NOMO-1 treated with DMSO at 0.1 percent for 48 hours (cell line): Measurements from ENCODE around the gene TFF3.

Source experiments
- DNase-seq: peaks from one replicate; lab custom pipeline; 2025; ENCODE audit not compliant: unreplicated experiment; lab: John Stamatoyannopoulos, UW

Gene TFF3

GRCh38 chr21:42291751-42292562, 23.3 kb downstream of the TFF3 start:
- DNase-seq = no peak

GRCh38 chr21:42291003-42291750, 24.0 kb downstream of the TFF3 start:
- DNase-seq = no peak

- no peak for DNase-seq
These were observed 24.7 kb downstream of the TFF3 start for GRCh38 chr21:42290505-42290904.

- DNase-seq = peak; percentile 51
These were observed 25.3 kb downstream of the TFF3 start for GRCh38 chr21:42289926-42290325.

GRCh38 chr21:42288962-42289361, 26.2 kb downstream of the TFF3 start:
- DNase-seq = no peak

GRCh38 chr21:42287193-42288083, 27.8 kb downstream of the TFF3 start:
- DNase-seq = no peak

GRCh38 chr21:42286416-42286815, 28.8 kb downstream of the TFF3 start:
- DNase-seq = no peak

- no peak for DNase-seq
These were observed 29.5 kb downstream of the TFF3 start for GRCh38 chr21:42285569-42286245.

- no peak for DNase-seq
These were observed 32.5 kb downstream of the TFF3 start for GRCh38 chr21:42282715-42283114.

GRCh38 chr21:42282021-42282420, 33.2 kb downstream of the TFF3 start:
- DNase-seq = no peak

GRCh38 chr21:42281181-42281680, 34.0 kb downstream of the TFF3 start:
- DNase-seq = no peak

GRCh38 chr21:42280356-42281180, 34.6 kb downstream of the TFF3 start:
- no peak for DNase-seq

- no peak for DNase-seq
These were observed 35.3 kb downstream of the TFF3 start for GRCh38 chr21:42279888-42280287.

GRCh38 chr21:42279341-42279871, 35.8 kb downstream of the TFF3 start:
- no peak for DNase-seq

- DNase-seq = no peak
These were observed 36.6 kb downstream of the TFF3 start for GRCh38 chr21:42278451-42279149.

GRCh38 chr21:42277593-42277992, 37.6 kb downstream of the TFF3 start:
- DNase-seq = no peak

GRCh38 chr21:42276526-42277154, 38.6 kb downstream of the TFF3 start:
- DNase-seq = no peak

GRCh38 chr21:42276076-42276475, 39.1 kb downstream of the TFF3 start:
- no peak for DNase-seq
